CD14-positive monocyte (primary cell): ENCODE data around the gene ARHGEF10L. TPM values are rescaled to one million over a fixed set of nuclear protein-coding genes. Genes with fewer than 3 reads are reported as not detected.
A peak's percentile ranks its signal among the peaks of the same experiment; 100 is the strongest.

Source experiments
- DNase-seq, 3 donors: peaks; one replicate each; pipeline ENCODE4 v3.0.0-alpha.2; 2011 to 2022
- H2AFZ ChIP-seq: 2 replicates; pipeline ENCODE4 v1.6.0; 2012; ENCODE audit warnings: mild to moderate bottlenecking, low read depth, low read length, inconsistent platforms; ENCODE audit not compliant: insufficient read depth, poor library complexity, severe bottlenecking
- H3K27ac ChIP-seq, 2 donors: 1 replicate in 1 of 2; 2 replicates in 1 of 2; pipeline ENCODE4 v1.5.1; 2012 to 2013; ENCODE audit warnings: low read length in 2 of 2, control low read depth in 1 of 2, inconsistent platforms in 1 of 2, low read depth in 1 of 2, mild to moderate bottlenecking in 1 of 2
- H3K27me3 ChIP-seq, 2 donors: one replicate each; pipeline versions ENCODE4 v1.6.0 to v1.6.1; 2011 to 2013; ENCODE audit warnings: low read length in 2 of 2; ENCODE audit not compliant: control insufficient read depth in 2 of 2, insufficient read depth in 2 of 2
- H3K36me3 ChIP-seq, 2 donors: replicated peaks in 1 of 2; 1 replicate in 1 of 2; 2 replicates in 1 of 2; pipeline versions ENCODE4 v1.5.1 to v1.6.1; 2012 to 2013; ENCODE audit warnings: low read length in 2 of 2, control low read depth in 1 of 2, inconsistent platforms in 1 of 2, mild to moderate bottlenecking in 1 of 2; ENCODE audit not compliant: insufficient read depth in 2 of 2, control insufficient read depth in 1 of 2
- H3K4me1 ChIP-seq, 2 donors: 1 replicate in 1 of 2; 2 replicates in 1 of 2; pipeline versions ENCODE4 v1.5.1 to v1.6.1; 2012 to 2013; ENCODE audit warnings: low read length in 2 of 2, control low read depth in 1 of 2, inconsistent platforms in 1 of 2, mild to moderate bottlenecking in 1 of 2, moderate library complexity in 1 of 2; ENCODE audit not compliant: insufficient read depth in 2 of 2, control insufficient read depth in 1 of 2
- H3K4me2 ChIP-seq: replicated peaks from 2 replicates; pipeline ENCODE3; 2012; ENCODE audit warnings: low read length, moderate library complexity, mild to moderate bottlenecking; ENCODE audit not compliant: poor library complexity, severe bottlenecking; ENCODE audit errors: extremely low read depth
- H3K4me3 ChIP-seq, 3 experiments: fragments of 200-600 bp in 1 of 3; sonication (generic) in 1 of 3; replicated peaks in 1 of 3; 1 replicate in 2 of 3; 2 replicates in 1 of 3; pipeline ENCODE4 v1.5.1; 2011 to 2013; ENCODE audit warnings: low read length in 3 of 3, mild to moderate bottlenecking in 3 of 3, control low read depth in 2 of 3, low read depth in 2 of 3, inconsistent platforms in 1 of 3, moderate library complexity in 1 of 3
- H3K79me2 ChIP-seq: 2 replicates; pipeline ENCODE4 v1.6.0; 2012; ENCODE audit warnings: mild to moderate bottlenecking, control low read depth, inconsistent platforms, low read length, moderate library complexity; ENCODE audit not compliant: insufficient read depth
- H3K9ac ChIP-seq: 2 replicates; pipeline ENCODE4 v1.6.0; 2017; ENCODE audit warnings: low read length, mild to moderate bottlenecking; ENCODE audit not compliant: insufficient read depth, poor library complexity, severe bottlenecking
- H3K9me3 ChIP-seq, 2 donors: replicated peaks in 1 of 2; 1 replicate in 1 of 2; 2 replicates in 1 of 2; pipeline versions ENCODE4 v1.5.1 to v1.6.1; 2012 to 2013; ENCODE audit warnings: low read length in 2 of 2, control low read depth in 1 of 2; ENCODE audit not compliant: control insufficient read depth in 1 of 2, insufficient read depth in 1 of 2
- H4K20me1 ChIP-seq: 2 replicates; pipeline ENCODE4 v1.6.0; 2012; ENCODE audit warnings: mild to moderate bottlenecking, low read length, control low read depth, moderate library complexity; ENCODE audit not compliant: insufficient read depth
- H3K27ac Mint-ChIP-seq, 7 donors: one replicate each; pipeline ENCODE4 v1.8.0; 2020; ENCODE audit warnings: mild to moderate bottlenecking in 7 of 7, mixed read lengths in 7 of 7, moderate library complexity in 6 of 7, inconsistent platforms in 2 of 7
- H3K27me3 Mint-ChIP-seq, 3 donors: one replicate each; pipeline ENCODE4 v1.8.0; 2021 to 2022; ENCODE audit warnings: low read depth in 3 of 3, mild to moderate bottlenecking in 3 of 3, mixed read lengths in 3 of 3, moderate library complexity in 3 of 3, inconsistent platforms in 1 of 3
- H3K36me3 Mint-ChIP-seq, 2 donors: one replicate each; pipeline ENCODE4 v1.8.0; 2020; ENCODE audit warnings: mixed read lengths in 2 of 2, inconsistent platforms in 1 of 2, mild to moderate bottlenecking in 1 of 2
- H3K4me1 Mint-ChIP-seq: one replicate; pipeline ENCODE4 v1.8.0; 2020; ENCODE audit warnings: mild to moderate bottlenecking, mixed read lengths
- H3K4me3 Mint-ChIP-seq, 2 donors: one replicate each; pipeline ENCODE4 v1.8.0; 2020; ENCODE audit warnings: mild to moderate bottlenecking in 2 of 2, mixed read lengths in 2 of 2, moderate library complexity in 1 of 2
- H3K9me3 Mint-ChIP-seq, 7 donors: one replicate each; pipeline ENCODE4 v1.8.0; 2020 to 2022; ENCODE audit warnings: mixed read lengths in 7 of 7, mild to moderate bottlenecking in 6 of 7, moderate library complexity in 6 of 7, inconsistent platforms in 2 of 7
- CTCF ChIP-seq: fragments of 200-600 bp; IDR thresholded peaks from one replicate; pipeline ENCODE4 v1.8.0; 2022; ENCODE audit warnings: antibody characterized with exemption, mild to moderate bottlenecking
- WGBS: methylation state at CpG from one replicate; pipeline ENCODE4 v1.1.5; 2013; ENCODE audit warnings: missing lambda C conversion rate; ENCODE audit not compliant: insufficient coverage; 5-methylcytosine and 5-hydroxymethylcytosine counted together
- intact Hi-C, 2 donors: fragments of 100-400 bp; cut with micrococcal nuclease; formaldehyde crosslinking; loops; one replicate each; pipeline versions ENCODE4 v1.15.0 to v1.15.1; 2023
- polyA plus RNA-seq, 3 donors: library from polyadenylated mRNA; depleted of rRNA in 1 of 3; unstranded in 2 of 3; stranded (reverse) in 1 of 3; fragments of 300-500 nt in 2 of 3; fragments of >200 nt in 1 of 3; fragmentation: Illumina TruSeq in 2 of 3; gene quantifications; 1 replicate in 2 of 3; 2 replicates in 1 of 3; pipeline ENCODE4 v1.2.3, GENCODE V29; 2012 to 2021

ARHGEF10L gene
- polyA plus RNA-seq, 3 donors: 20.7 to 95.7 (median 23.7) TPM

- Histone ChIP-seq H3K9me3 (no peaks in the 10 kb centered on the region), H3K79me2 (peaks cover 10% of the 10 kb centered on the region), H4K20me1 (peaks cover 62% of the 10 kb centered on the region), H3K4me2 (no peak overlapping the region), H3K27me3 (no peaks in the 10 kb centered on the region), H3K4me3 (no peak overlapping the region), H3K4me1 (peaks cover 30 to 36% of the 10 kb centered on the region in 2 donors), H3K9ac (no peak overlapping the region), H3K36me3 (peaks cover 89 to 100% of the 10 kb centered on the region in 2 donors), H2AFZ (no peak overlapping the region), H3K27ac (no peak overlapping the region)
- intact Hi-C loops: no loop called here
- no peak for TF ChIP-seq CTCF
- Mint-ChIP-seq H3K4me1 (peaks cover 43% of the 10 kb centered on the region), H3K27me3 (peaks cover 0 to 3% (median 1%) of the 10 kb centered on the region in 3 donors), H3K36me3 (peaks cover 89 to 100% of the 10 kb centered on the region in 2 donors), H3K27ac (no peak overlapping the region), H3K9me3 (peaks cover 0 to 5% (median 0%) of the 10 kb centered on the region in 7 donors), H3K4me3 (no peak overlapping the region)
- DNase-seq: no peak
- 89% methylated on average over 15 of the region's 15 CpGs for WGBS
Observed at GRCh38 chr1:17655922-17656321, 116.4 kb downstream of the ARHGEF10L start.

GRCh38 chr1:17657436-17657835 is 117.9 kb downstream of the ARHGEF10L start:
- Histone ChIP-seq H2AFZ (no peak overlapping the region), H4K20me1 (peaks cover 60% of the 10 kb centered on the region), H3K4me3 (no peak overlapping the region), H3K9ac (no peak overlapping the region), H3K4me1 (peaks cover 30 to 36% of the 10 kb centered on the region in 2 donors), H3K36me3 (peaks cover 86 to 99% of the 10 kb centered on the region in 2 donors), H3K79me2 (peaks cover 10% of the 10 kb centered on the region), H3K27ac (peak overlapping the region in 1 of 2 donors; percentile 77), H3K9me3 (no peaks in the 10 kb centered on the region), H3K4me2 (no peak overlapping the region), H3K27me3 (no peaks in the 10 kb centered on the region)
- WGBS: 91% methylated on average over 9 of the region's 13 CpGs
- TF ChIP-seq CTCF: no peak
- H3K36me3 Mint-ChIP-seq: peaks cover 87 to 98% of the 10 kb centered on the region in 2 donors
- peak overlapping the region in 4 of 7 donors; percentile 16 to 87 (median 73) for H3K27ac Mint-ChIP-seq
- H3K9me3 Mint-ChIP-seq: peaks cover 0 to 5% (median 0%) of the 10 kb centered on the region in 7 donors
- intact Hi-C loops: no loop called here
- H3K27me3 Mint-ChIP-seq: peaks cover 0 to 3% (median 1%) of the 10 kb centered on the region in 3 donors
- peak overlapping the region in 1 of 2 donors; percentile 34 for H3K4me3 Mint-ChIP-seq
- H3K4me1 Mint-ChIP-seq: peaks cover 43% of the 10 kb centered on the region
- DNase-seq: no peak
